Measurements from ENCODE around the gene FHIT.

FHIT gene

DNA sequence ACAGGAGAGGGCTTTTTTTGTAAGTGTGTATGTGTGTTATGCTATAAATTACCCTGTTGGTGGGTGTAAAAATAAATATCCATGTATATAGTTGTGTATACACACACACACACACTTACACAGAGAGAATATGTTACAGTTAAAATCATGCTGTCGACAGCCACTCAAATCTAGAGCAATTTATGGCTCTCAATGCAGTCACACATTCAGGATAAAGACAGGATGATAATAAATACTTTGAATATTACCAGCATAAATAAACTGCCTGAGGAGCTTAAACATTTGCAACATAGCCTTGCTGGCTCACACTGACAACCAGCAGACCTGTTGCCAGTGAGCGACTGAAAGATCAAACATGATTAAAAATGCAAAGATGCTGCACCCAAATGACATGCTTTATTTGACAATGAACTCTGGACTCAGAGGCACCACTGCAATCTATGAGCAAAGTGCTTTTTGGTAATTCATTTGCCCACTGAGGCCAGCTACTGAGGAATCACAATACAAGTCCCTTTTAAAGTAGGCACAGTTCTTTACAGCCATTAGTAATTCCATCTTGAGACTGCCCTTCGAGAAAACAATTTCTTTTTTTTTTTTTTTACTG lies 458.9 kb downstream of the FHIT start:
- Histone ChIP-seq H3K36me3 (no peaks in the 10 kb centered on the region), H3K4me3 (ENCODE audit: low read depth, low read length) (no peak overlapping the region), H3K27me3 (no peaks in the 10 kb centered on the region), H3K4me1 (no peaks in the 10 kb centered on the region), H3K9me3 (no peaks in the 10 kb centered on the region)
- DNase-seq: no peak
- TF ChIP-seq, protein P1, sequence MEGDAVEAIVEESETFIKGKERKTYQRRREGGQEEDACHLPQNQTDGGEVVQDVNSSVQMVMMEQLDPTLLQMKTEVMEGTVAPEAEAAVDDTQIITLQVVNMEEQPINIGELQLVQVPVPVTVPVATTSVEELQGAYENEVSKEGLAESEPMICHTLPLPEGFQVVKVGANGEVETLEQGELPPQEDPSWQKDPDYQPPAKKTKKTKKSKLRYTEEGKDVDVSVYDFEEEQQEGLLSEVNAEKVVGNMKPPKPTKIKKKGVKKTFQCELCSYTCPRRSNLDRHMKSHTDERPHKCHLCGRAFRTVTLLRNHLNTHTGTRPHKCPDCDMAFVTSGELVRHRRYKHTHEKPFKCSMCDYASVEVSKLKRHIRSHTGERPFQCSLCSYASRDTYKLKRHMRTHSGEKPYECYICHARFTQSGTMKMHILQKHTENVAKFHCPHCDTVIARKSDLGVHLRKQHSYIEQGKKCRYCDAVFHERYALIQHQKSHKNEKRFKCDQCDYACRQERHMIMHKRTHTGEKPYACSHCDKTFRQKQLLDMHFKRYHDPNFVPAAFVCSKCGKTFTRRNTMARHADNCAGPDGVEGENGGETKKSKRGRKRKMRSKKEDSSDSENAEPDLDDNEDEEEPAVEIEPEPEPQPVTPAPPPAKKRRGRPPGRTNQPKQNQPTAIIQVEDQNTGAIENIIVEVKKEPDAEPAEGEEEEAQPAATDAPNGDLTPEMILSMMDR (IDR thresholded peaks at IDR 0.05; ENCODE audit: low read depth, low read length): no peak

DNA sequence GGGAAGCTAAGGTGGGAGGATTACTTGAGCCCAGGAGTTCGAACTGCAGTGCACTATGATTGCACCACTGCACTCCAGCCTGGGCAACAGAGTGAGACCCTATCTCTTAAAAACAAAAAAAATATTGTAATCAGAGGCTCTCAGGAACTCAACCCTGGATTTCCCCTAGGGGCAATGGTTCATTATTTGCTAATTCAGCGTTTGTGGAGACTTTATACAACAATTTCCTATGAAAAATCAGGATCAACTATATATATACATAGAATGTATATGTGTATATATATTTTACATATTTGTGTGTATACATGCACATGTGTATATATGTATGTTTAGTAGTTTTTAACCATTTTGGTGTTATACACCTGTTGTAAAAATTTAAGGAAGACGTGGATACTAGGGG lies 463.1 kb downstream of the FHIT start:
- TF ChIP-seq, protein P1 (IDR thresholded peaks at IDR 0.05; ENCODE audit: low read depth, low read length): no peak
- DNase-seq: no peak
- Histone ChIP-seq H3K36me3 (no peaks in the 10 kb centered on the region), H3K9me3 (no peaks in the 10 kb centered on the region), H3K27me3 (no peaks in the 10 kb centered on the region), H3K4me3 (ENCODE audit: low read depth, low read length) (no peak overlapping the region), H3K4me1 (no peaks in the 10 kb centered on the region)

DNA sequence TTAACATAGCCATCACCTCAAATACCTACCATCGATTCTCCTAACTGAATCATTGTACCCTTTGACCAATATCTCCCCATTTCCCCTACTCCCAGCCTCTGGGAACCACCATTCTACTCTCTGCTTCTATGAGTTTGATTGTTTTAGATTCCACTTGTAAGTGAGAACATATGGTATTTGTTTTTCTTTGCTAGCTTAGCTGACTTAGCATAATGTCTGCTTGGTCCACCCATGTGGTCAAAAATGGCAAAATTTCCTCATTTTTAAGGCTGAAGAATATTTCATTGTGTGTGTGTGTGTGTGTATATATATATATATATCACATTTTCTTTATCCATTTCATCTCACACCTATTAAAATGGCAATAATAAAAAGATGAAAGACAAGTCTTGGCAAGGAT lies 469.3 kb downstream of the FHIT start:
- H3K27me3 ChIP-seq: no peaks in the 10 kb centered on the region
- H3K4me3 ChIP-seq (ENCODE audit: low read depth, low read length): no peak overlapping the region
- TF ChIP-seq, protein P1 (IDR thresholded peaks at IDR 0.05; ENCODE audit: low read depth, low read length): no peak
- no peaks in the 10 kb centered on the region for H3K36me3 ChIP-seq
- no peaks in the 10 kb centered on the region for H3K4me1 ChIP-seq
- H3K9me3 ChIP-seq: no peaks in the 10 kb centered on the region
- DNase-seq: no peak

DNA sequence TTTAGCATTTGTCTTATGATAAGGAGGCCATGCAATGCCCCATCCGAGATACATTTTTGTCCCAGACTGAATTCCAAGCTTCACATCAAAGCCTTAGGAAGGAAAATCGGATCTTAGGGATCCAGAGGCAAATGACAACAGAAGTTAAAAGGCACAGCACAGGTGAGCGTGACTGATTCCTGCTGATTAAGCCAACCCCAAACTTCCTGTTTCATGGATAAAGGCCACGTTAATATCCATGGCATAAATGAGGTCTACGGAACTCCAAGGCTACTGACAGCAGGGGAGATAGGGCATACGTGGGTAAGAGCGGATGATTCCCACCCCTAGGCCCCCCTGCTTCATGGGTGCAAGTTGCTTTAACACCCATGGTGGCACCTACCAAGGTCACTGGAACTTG lies 471.6 kb downstream of the FHIT start:
- no peak for DNase-seq
- H3K27me3 ChIP-seq: no peaks in the 10 kb centered on the region
- H3K36me3 ChIP-seq: no peaks in the 10 kb centered on the region
- H3K4me1 ChIP-seq: no peaks in the 10 kb centered on the region
- no peak overlapping the region for H3K4me3 ChIP-seq (ENCODE audit: low read depth, low read length)
- TF ChIP-seq, protein P1 (IDR thresholded peaks at IDR 0.05; ENCODE audit: low read depth, low read length): no peak
- no peaks in the 10 kb centered on the region for H3K9me3 ChIP-seq

DNA sequence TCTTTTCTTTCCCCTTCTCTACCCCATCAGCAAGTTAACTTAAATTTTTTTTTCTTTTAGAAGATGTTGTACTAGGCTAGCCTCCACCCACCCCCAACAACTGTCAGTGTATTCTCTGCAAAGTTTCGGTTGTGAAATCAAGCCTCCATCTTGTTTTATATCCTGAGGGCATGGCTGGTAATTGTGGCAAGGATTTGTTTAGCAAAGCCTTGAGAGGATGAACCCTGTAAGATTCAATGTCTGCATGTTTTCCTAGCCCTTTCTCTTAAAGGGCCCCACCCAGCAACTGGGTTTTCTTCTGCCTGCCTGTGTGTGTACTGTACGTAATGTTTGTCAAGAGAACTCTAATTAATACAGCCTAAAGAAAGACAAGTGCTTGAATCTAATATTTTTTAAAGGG lies 475.3 kb downstream of the FHIT start:
- Histone ChIP-seq H3K4me1 (no peaks in the 10 kb centered on the region; the same call in none of the 2 replicates), H3K4me3 (ENCODE audit: low read depth, low read length) (no peak overlapping the region), H3K27me3 (no peaks in the 10 kb centered on the region), H3K9me3 (no peaks in the 10 kb centered on the region), H3K36me3 (no peaks in the 10 kb centered on the region)
- DNase-seq: no peak
- TF ChIP-seq, protein P1 (IDR thresholded peaks at IDR 0.05; ENCODE audit: low read depth, low read length): no peak

DNA sequence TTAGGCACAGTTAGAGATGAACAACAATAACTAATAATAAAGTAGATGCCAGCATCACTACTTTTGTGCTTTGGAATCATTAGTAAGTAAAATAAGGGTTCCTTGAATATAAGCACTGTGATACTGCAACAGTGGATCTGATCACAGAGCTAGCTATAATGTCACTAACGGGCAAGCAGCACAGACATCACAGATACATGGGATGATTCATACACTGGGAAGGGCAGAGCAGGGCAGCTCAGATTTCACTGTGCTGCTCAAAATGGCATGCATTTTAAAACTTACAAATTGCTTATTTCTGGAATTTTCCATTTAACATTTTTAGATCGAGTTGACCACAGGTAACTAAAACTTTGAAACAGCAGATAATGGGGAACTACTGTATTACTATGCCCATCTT lies 476.6 kb downstream of the FHIT start:
- Histone ChIP-seq H3K9me3 (no peaks in the 10 kb centered on the region), H3K36me3 (no peaks in the 10 kb centered on the region), H3K4me3 (ENCODE audit: low read depth, low read length) (no peak overlapping the region), H3K27me3 (no peaks in the 10 kb centered on the region), H3K4me1 (no peaks in the 10 kb centered on the region; the same call in none of the 2 replicates)
- DNase-seq: no peak
- TF ChIP-seq, protein P1 (IDR thresholded peaks at IDR 0.05; ENCODE audit: low read depth, low read length): no peak
